ENCODE measurements around the gene CRYBB3. TPM values are rescaled to one million over a fixed set of nuclear protein-coding genes. Genes with fewer than 3 reads are reported as not detected.
"Not testable (repeated sequence)": the region's sequence is repeated elsewhere in the genome, so short reads cannot be mapped to it uniquely, and the experiment has no call there.

CRYBB3 gene
- polyA plus RNA-seq, 3 donors, result 0.18 to 0.30 (median 0.18) TPM

GRCh38 chr22:25174156-25174887 lies 25.3 kb upstream of the CRYBB3 start:
- no peak for DNase-seq (ENCODE audit: low read depth in 3 of 3, low spot score in 2 of 3)

DNA sequence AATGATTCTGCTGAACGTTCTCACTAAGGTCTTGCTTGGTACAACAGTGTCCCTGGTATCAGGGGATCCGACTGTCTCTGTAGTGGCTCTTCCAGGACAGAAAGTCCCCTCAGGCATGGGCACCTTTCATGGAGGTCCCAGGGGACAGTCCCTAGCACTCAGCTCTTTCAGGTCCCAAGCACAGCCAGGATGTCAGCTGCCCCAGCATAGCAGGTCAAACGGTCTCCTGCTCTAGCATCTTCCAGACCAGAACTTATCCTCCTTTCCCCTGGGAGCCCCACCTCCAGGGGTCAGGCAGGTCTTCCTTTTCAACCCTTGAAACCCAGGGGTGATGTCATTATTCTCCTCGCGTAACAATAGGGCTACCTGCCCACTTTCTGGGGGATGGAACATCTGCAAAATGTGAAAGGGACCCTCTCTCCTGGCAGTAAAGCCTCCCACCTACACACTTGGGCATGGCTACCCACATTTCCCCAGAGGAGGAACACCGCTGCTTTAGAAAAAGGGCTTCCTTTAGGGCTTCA lies 24.7 kb upstream of the CRYBB3 start:
- no peak for DNase-seq (ENCODE audit: low read depth in 3 of 3, low spot score in 2 of 3)

DNA sequence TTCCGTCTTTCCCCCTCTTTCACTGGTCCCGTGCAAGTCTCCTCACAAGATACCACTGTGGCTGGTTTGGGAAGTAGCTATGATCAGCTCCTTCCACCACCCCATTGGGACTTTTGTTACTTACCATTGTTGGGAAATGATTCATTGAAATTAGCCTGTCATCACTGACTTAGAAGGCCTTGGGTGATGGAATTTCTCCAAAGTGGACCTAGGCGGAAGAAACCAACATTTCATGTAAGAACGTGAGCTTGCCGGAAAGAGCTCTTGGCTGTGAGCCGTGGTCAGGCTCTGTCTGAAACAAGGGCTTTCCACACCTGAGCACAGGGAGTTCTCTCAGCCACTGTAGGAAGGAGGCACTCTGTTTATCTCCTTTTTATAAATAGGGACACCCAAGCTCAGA lies 23.5 kb upstream of the CRYBB3 start:
- DNase-seq (ENCODE audit: low read depth in 3 of 3, low spot score in 2 of 3), result no peak

- DNase-seq (ENCODE audit: low read depth in 3 of 3, low spot score in 2 of 3), result no peak
Observed at GRCh38 chr22:25176799-25177198, 22.9 kb upstream of the CRYBB3 start.

GRCh38 chr22:25177226-25177625 lies 22.4 kb upstream of the CRYBB3 start:
- no peak for DNase-seq (ENCODE audit: low read depth in 3 of 3, low spot score in 2 of 3)

GRCh38 chr22:25177895-25178294 lies 21.8 kb upstream of the CRYBB3 start:
- no peak for DNase-seq (ENCODE audit: low read depth in 3 of 3, low spot score in 2 of 3)

- DNase-seq (ENCODE audit: low read depth in 3 of 3, low spot score in 2 of 3), result not testable (repeated sequence)
Observed at GRCh38 chr22:25178348-25178747, 21.3 kb upstream of the CRYBB3 start.

DNA sequence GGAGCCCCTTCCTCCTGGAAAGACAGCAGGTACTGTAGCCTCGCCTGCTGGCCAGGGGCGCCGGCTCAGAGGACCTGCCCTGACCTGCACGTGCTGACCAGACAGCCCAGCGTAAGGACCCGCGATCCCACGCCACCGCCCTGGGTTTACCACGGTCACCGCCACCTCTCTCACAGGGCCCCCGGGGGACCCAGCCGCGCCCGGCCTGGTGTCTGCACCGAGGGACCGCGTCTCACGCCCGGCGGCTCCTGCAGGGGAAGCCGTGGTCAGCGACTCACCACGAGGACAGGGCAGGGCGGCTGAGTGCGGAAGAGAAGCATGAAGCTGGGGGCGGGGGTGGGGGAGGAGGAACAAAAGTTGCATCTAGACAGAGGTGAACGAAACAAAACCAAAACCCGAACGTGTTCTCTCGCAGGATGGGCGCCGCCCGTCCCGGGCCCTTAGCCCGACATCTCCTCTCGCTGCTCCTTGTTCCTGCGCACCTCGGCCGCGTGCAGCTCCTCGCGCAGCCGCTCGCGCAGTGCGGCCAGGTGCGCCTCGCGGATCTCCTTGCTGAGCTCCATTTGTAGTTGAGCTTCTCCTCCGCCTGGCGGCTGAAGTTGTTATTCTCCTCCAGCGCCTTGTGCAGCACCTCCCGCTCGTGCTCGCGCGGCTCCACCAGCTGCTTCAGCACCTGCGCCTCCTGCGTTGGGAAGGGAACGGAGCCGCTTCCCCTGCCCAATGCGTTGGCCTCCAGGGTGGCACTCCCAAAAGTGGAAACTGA lies 20.6 kb upstream of the CRYBB3 start:
- not testable (repeated sequence) for DNase-seq (ENCODE audit: low read depth in 3 of 3, low spot score in 2 of 3)

DNA sequence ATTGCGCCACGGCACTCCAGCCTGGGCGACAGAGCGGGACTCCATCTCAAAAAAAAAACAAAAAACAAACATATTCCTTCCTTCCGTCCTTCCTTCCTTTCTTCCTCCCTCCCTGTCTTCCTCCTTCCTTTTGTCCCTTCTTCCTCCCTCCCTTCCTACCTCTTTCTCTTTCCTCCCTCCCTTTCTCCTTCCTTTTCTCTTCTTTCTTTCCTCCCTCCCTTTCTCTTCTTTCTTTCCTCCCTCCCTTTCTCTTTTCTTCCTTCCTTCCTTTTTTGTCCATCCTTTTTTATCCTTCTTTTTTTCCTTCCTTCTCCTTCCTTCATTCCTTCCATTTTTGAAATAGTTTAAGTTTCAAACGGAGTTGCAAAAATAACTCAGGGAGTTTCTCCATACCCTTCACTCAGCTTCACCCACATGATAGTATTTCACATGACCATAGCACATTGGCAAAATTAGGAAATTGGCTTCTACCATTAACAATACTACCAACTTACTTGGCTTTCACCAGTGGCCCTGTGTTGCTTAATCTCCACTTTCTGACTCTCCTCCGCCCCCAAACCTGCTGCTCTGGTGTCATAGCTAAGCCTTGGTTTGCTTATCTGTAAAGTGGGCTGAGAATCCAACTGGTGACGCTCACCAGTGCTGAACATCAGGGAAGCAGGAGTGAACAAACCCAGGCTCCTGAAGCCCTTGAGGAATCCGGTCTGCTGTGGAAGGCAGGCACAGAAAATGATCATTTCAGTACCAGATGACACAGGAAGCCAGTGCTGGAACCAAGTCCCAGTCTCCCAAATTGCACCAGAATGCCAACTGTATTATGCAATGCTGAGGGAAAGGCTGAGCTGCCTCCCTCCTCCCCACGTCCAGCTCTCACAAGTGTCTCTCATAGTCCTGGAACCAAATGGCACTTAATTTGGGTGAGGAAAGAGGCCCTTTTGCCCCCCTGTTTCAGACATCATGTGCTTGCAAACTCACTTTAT lies 17.2 kb upstream of the CRYBB3 start:
- DNase-seq (ENCODE audit: low read depth in 3 of 3, low spot score in 2 of 3), result no peak

DNA sequence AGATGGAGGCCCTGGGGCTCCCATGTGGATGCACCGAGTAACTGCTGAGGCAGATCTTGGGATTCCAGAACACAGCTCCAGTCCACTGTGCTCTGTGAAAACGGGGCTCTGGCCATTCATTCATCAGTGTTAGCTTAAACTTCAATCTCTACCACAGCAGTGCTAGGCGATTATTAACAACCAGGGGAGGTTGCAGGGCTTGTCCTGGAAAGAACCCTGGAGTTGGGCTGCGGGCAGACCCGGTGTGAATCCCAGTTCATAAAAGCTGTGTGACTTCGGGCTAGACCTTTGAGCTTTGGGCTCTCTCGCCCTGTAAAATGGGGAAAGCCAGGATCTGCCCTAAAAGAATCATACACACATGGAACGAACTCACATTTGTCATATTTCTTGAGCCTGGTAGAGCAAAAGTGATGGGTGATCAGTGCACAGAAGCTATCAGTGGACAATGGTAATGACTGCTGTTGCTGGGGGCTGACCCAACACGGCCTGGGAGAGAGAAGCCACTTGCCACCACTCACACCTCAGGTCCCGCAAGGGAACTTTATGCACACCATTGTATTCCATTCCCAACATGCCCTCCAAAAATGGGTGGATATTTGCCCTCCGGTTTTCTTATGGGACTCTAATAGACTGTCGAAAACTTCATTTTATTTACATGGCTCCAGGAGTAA lies 15.6 kb upstream of the CRYBB3 start:
- DNase-seq (ENCODE audit: low read depth in 3 of 3, low spot score in 2 of 3), result no peak

GRCh38 chr22:25186140-25186539 lies 13.5 kb upstream of the CRYBB3 start:
- no peak for DNase-seq (ENCODE audit: low read depth in 3 of 3, low spot score in 2 of 3)

- no peak for DNase-seq (ENCODE audit: low read depth in 3 of 3, low spot score in 2 of 3)
Observed at GRCh38 chr22:25187469-25187868, 12.2 kb upstream of the CRYBB3 start.

DNA sequence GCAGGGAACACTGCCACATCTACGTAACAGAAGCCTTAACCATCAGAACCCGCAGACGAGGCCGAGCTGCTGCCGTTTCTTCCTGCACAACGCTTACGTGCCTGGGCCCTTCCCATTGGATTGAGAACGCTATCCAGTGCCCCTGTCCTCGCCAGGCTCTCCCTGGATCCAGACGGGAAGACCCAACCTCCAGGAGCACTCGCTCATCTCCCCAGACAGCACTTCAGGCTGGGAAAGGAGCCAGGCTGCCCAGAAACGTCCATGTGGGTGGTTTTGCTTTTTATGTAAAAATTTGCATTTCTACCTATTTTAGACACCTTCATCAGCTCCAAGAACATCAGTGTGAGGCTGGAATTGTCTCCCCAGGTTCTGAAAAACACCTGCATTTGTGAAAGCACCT lies 7.3 kb upstream of the CRYBB3 start:
- no peak for DNase-seq (ENCODE audit: low read depth in 3 of 3, low spot score in 2 of 3)

DNA sequence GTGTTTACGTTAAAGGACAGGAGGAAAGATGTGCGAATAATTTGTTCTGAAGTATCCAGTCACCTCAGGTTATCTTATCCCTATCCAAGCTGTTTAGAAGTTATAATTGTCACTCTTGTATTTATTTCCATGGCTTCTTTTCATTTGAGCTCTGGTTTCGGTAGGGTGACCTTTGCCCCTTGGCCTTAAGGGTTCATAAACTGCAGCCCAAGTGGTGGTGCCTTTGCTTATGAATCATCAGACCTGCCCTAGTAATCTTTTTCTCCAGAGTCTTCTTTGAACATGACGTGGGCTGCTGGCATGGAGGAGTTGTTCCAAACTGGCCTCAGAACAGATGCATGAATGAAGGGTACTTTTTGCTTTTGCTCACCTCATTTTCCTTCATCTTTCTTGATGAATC lies 6.5 kb upstream of the CRYBB3 start:
- DNase-seq (ENCODE audit: low read depth in 3 of 3, low spot score in 2 of 3), result no peak

GRCh38 chr22:25193548-25193947 lies 6.1 kb upstream of the CRYBB3 start:
- no peak for DNase-seq (ENCODE audit: low read depth in 3 of 3, low spot score in 2 of 3)

GRCh38 chr22:25196326-25196725 lies 3.3 kb upstream of the CRYBB3 start:
- DNase-seq (ENCODE audit: low read depth in 3 of 3, low spot score in 2 of 3), result no peak

DNA sequence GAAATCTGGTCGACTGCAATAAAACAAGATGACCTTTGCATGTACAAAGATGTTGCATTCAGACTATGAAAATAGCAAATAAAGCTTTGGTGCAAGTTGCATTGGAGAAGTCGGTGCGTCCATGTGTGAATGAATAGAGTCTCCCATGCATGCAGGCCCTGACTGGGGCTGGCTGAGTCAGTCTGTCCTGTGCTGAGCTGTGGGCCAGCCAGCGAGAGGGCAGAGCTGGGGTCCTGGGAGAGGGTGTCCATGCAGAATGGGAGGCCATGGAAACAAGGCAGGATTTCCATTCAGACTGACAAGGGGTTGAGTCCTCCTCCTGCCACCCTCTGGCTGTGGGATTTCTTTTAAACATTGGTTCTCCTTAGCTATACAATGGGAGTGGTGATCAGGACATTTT lies 2.3 kb upstream of the CRYBB3 start:
- no peak for DNase-seq (ENCODE audit: low read depth in 3 of 3, low spot score in 2 of 3)

GRCh38 chr22:25200967-25201366 lies 1.3 kb downstream of the CRYBB3 start:
- DNase-seq (ENCODE audit: low read depth in 3 of 3, low spot score in 2 of 3), result no peak

- DNase-seq (ENCODE audit: low read depth in 3 of 3, low spot score in 2 of 3), result no peak
Observed at GRCh38 chr22:25201557-25202273, 2.1 kb downstream of the CRYBB3 start.
